SH-SY5Y (cell line): ENCODE measurements around the gene RPL4.

ENCODE experiments used
- GATA2 ChIP-seq: IDR thresholded peaks from 2 replicates; pipeline ENCODE4 v1.6.1; 2011; ENCODE audit warnings: mild to moderate bottlenecking, low read depth, low read length
- GATA3 ChIP-seq: IDR thresholded peaks from 2 replicates; pipeline ENCODE4 v1.6.1; 2011; ENCODE audit warnings: low read depth, mild to moderate bottlenecking, low read length, moderate library complexity

The RPL4 gene

GRCh38 chr15:66504563-66505429 lies at the start of gene RPL4, which contains the start of gene ZWILCH:
RPL4 (minus strand) TSS chr15:66504855; CDS start chr15:66504790, 65 bp downstream.
ZWILCH (plus strand) TSS chr15:66505326; CDS start chr15:66505339, 13 bp downstream.
- TF ChIP-seq GATA3 (no peak), GATA2 (no peak)

- no peak for TF ChIP-seq GATA2
- TF ChIP-seq GATA3: no peak
These were observed 40.6 kb upstream of the RPL4 start for GRCh38 chr15:66545255-66545654.

GRCh38 chr15:66542896-66543295 lies 38.2 kb upstream of the RPL4 start:
- TF ChIP-seq GATA3 (no peak), GATA2 (no peak)

- TF ChIP-seq GATA2: no peak
- TF ChIP-seq GATA3: no peak
These were observed 30.4 kb upstream of the RPL4 start for GRCh38 chr15:66535056-66535455.

- no peak for TF ChIP-seq GATA3
- TF ChIP-seq GATA2: no peak
These were observed 20.2 kb upstream of the RPL4 start for GRCh38 chr15:66524838-66525237.

- TF ChIP-seq GATA3 (no peak), GATA2 (no peak)
These were observed 19.3 kb upstream of the RPL4 start for GRCh38 chr15:66523926-66524325.

GRCh38 chr15:66515901-66516322 lies 11.3 kb upstream of the RPL4 start:
- TF ChIP-seq GATA3: no peak
- no peak for TF ChIP-seq GATA2

- TF ChIP-seq GATA3 (no peak), GATA2 (no peak)
These were observed 9.9 kb upstream of the RPL4 start for GRCh38 chr15:66514586-66514985.

GRCh38 chr15:66508293-66508883 lies 3.7 kb upstream of the RPL4 start:
- TF ChIP-seq GATA2 (no peak), GATA3 (no peak)

- TF ChIP-seq GATA3 (no peak), GATA2 (no peak)
These were observed 1.2 kb upstream of the RPL4 start for GRCh38 chr15:66505818-66506217.

GRCh38 chr15:66505430-66505811 lies 766 bp upstream of the RPL4 start:
- TF ChIP-seq GATA3 (no peak), GATA2 (no peak)

- TF ChIP-seq GATA2 (no peak), GATA3 (no peak)
These were observed 684 bp downstream of the RPL4 start for GRCh38 chr15:66503780-66504562.

GRCh38 chr15:66502491-66502890 lies 2.2 kb downstream of the RPL4 start:
- TF ChIP-seq GATA3: no peak
- no peak for TF ChIP-seq GATA2
